AML-193 (cell line): Measurements from ENCODE around the gene NUDT11.
"Not testable (repeated sequence)": the region's sequence is repeated elsewhere in the genome, so short reads cannot be mapped to it uniquely, and the experiment has no call there.

Experiments
- DNase-seq, 2 experiments: peaks; one replicate each; lab custom pipeline; 2025; lab: John Stamatoyannopoulos, UW

NUDT11 gene

GRCh38 chrX:51496501-51497291, at the start of gene NUDT11:
Gene NUDT11, minus strand, starts transcription at chrX:51496592. Its CDS starts 148 bp downstream, at chrX:51496444.
- no peak for DNase-seq

GRCh38 chrX:51520393-51520792, 24.0 kb upstream of the NUDT11 start:
- no peak for DNase-seq

GRCh38 chrX:51519131-51519530, 22.7 kb upstream of the NUDT11 start:
- DNase-seq: not testable (repeated sequence)

GRCh38 chrX:51507551-51507950, 11.2 kb upstream of the NUDT11 start:
- DNase-seq: no peak

GRCh38 chrX:51495701-51496488, 497 bp downstream of the NUDT11 start:
- not testable (repeated sequence) for DNase-seq

GRCh38 chrX:51494409-51494808, 2.0 kb downstream of the NUDT11 start:
- DNase-seq: no peak

GRCh38 chrX:51487960-51488267, 8.5 kb downstream of the NUDT11 start:
- DNase-seq: no peak

- DNase-seq: no peak
Measured at GRCh38 chrX:51484616-51485015, 11.8 kb downstream of the NUDT11 start.

GRCh38 chrX:51482411-51482810, 14.0 kb downstream of the NUDT11 start:
- not testable (repeated sequence) for DNase-seq

GRCh38 chrX:51476930-51477329, 19.5 kb downstream of the NUDT11 start:
- no peak for DNase-seq

GRCh38 chrX:51463322-51463721, 33.1 kb downstream of the NUDT11 start:
- no peak for DNase-seq

GRCh38 chrX:51461053-51462044, 35.0 kb downstream of the NUDT11 start:
- DNase-seq: peak in 1 of 2 experiments; percentile 0

- peak; percentile 0 to 8 for DNase-seq
Measured at GRCh38 chrX:51459125-51459524, 37.3 kb downstream of the NUDT11 start.

GRCh38 chrX:51456814-51457213, 39.6 kb downstream of the NUDT11 start:
- DNase-seq: no peak

- DNase-seq: no peak
Measured at GRCh38 chrX:51456246-51456645, 40.1 kb downstream of the NUDT11 start.

- DNase-seq: no peak
Measured at GRCh38 chrX:51440365-51440764, 56.0 kb downstream of the NUDT11 start.
